Mesenchymal stem cell (in vitro differentiated cells and primary cell): ENCODE data around the gene FKBP1C.
A peak's percentile ranks its signal among the peaks of the same experiment; 100 is the strongest.

Source experiments
- DNase-seq: peaks from one replicate; pipeline ENCODE4 v3.0.0-alpha.2; 2013
- H2AFZ ChIP-seq: one replicate; pipeline ENCODE4 v1.6.1; 2013; ENCODE audit warnings: low read depth, mild to moderate bottlenecking, control low read depth, inconsistent platforms, low read length, moderate library complexity
- H2AK5ac ChIP-seq: 2 replicates; pipeline ENCODE4 v1.6.1; 2013; ENCODE audit warnings: low read length, moderate library complexity, mild to moderate bottlenecking, inconsistent platforms; ENCODE audit not compliant: severe bottlenecking
- H2BK120ac ChIP-seq: one replicate; pipeline ENCODE4 v1.6.1; 2013; ENCODE audit warnings: low read depth, mild to moderate bottlenecking, inconsistent platforms, low read length, moderate library complexity
- H2BK12ac ChIP-seq, 2 experiments: one replicate each; pipeline ENCODE4 v1.6.1; 2013; ENCODE audit warnings: inconsistent platforms in 2 of 2, low read length in 2 of 2, mild to moderate bottlenecking in 2 of 2, moderate library complexity in 2 of 2, control low read depth in 1 of 2
- H2BK15ac ChIP-seq: one replicate; pipeline ENCODE4 v1.6.1; 2013; ENCODE audit warnings: mild to moderate bottlenecking, low read depth, inconsistent platforms; ENCODE audit not compliant: poor library complexity, severe bottlenecking
- H2BK5ac ChIP-seq: 2 replicates; pipeline ENCODE4 v1.6.1; 2013; ENCODE audit warnings: low read depth, mild to moderate bottlenecking, low read length, control low read depth, inconsistent platforms; ENCODE audit not compliant: poor library complexity, severe bottlenecking
- H3K14ac ChIP-seq, 2 experiments: one replicate each; pipeline ENCODE4 v1.6.1; 2013; ENCODE audit warnings: inconsistent platforms in 2 of 2, low read length in 2 of 2, control low read depth in 1 of 2, mild to moderate bottlenecking in 1 of 2, moderate library complexity in 1 of 2
- H3K18ac ChIP-seq, 2 experiments: one replicate each; pipeline ENCODE4 v1.6.1; 2013; ENCODE audit warnings: inconsistent platforms in 2 of 2, low read length in 2 of 2, control low read depth in 1 of 2, low read depth in 1 of 2, mild to moderate bottlenecking in 1 of 2
- H3K23ac ChIP-seq, 2 experiments: one replicate each; pipeline ENCODE4 v1.6.1; 2013; ENCODE audit warnings: inconsistent platforms in 2 of 2, low read length in 2 of 2, mild to moderate bottlenecking in 2 of 2, moderate library complexity in 2 of 2, control low read depth in 1 of 2
- H3K27ac ChIP-seq: 2 replicates; pipeline ENCODE4 v1.5.1; 2013; ENCODE audit warnings: mild to moderate bottlenecking, moderate library complexity, low read length, control low read depth, inconsistent platforms; ENCODE audit not compliant: poor library complexity, severe bottlenecking
- H3K27me3 ChIP-seq, 2 experiments: 2 replicates each; pipeline versions ENCODE4 v1.6.1 to v1.7.0; 2013; ENCODE audit warnings: low read length in 2 of 2, mild to moderate bottlenecking in 2 of 2, moderate library complexity in 2 of 2, control low read depth in 1 of 2, inconsistent platforms in 1 of 2; ENCODE audit not compliant: control insufficient read depth in 1 of 2, insufficient read depth in 1 of 2
- H3K36me3 ChIP-seq, 2 experiments: 2 replicates each; pipeline versions ENCODE4 v1.6.1 to v1.7.0; 2013; ENCODE audit warnings: low read length in 2 of 2, control low read depth in 1 of 2, inconsistent platforms in 1 of 2, low read depth in 1 of 2, mild to moderate bottlenecking in 1 of 2; ENCODE audit not compliant: insufficient read depth in 2 of 2, control insufficient read depth in 1 of 2
- H3K4ac ChIP-seq, 2 experiments: one replicate each; pipeline ENCODE4 v1.6.1; 2013; ENCODE audit warnings: inconsistent platforms in 2 of 2, low read length in 2 of 2, mild to moderate bottlenecking in 2 of 2, moderate library complexity in 2 of 2, control low read depth in 1 of 2, low read depth in 1 of 2
- H3K4me1 ChIP-seq: 2 replicates; pipeline ENCODE4 v1.6.1; 2013; ENCODE audit warnings: low read depth, low read length, control low read depth; ENCODE audit not compliant: control insufficient read depth, insufficient read depth
- H3K4me2 ChIP-seq: 2 replicates; pipeline ENCODE4 v1.6.1; 2013; ENCODE audit warnings: low read length, mild to moderate bottlenecking, inconsistent platforms; ENCODE audit not compliant: poor library complexity, severe bottlenecking
- H3K4me3 ChIP-seq, 2 experiments: 2 replicates each; pipeline versions ENCODE4 v1.5.1 to v1.7.0; 2013; ENCODE audit warnings: low read length in 2 of 2, mild to moderate bottlenecking in 2 of 2, control low read depth in 1 of 2, low read depth in 1 of 2; ENCODE audit not compliant: insufficient read depth in 1 of 2
- H3K79me1 ChIP-seq: replicated peaks from 2 replicates; pipeline ENCODE4 v1.6.1; 2013; ENCODE audit warnings: mild to moderate bottlenecking, control low read depth, low read length, inconsistent platforms; ENCODE audit not compliant: poor library complexity, severe bottlenecking
- H3K9ac ChIP-seq: 2 replicates; pipeline ENCODE4 v1.7.0; 2013; ENCODE audit warnings: mild to moderate bottlenecking, low read length, moderate library complexity
- H3K9me3 ChIP-seq: 2 replicates; pipeline ENCODE4 v1.7.0; 2013; ENCODE audit warnings: mild to moderate bottlenecking, low read length; ENCODE audit not compliant: control insufficient read depth
- H4K8ac ChIP-seq: one replicate; pipeline ENCODE4 v1.6.1; 2013; ENCODE audit warnings: inconsistent platforms, mild to moderate bottlenecking, low read length, moderate library complexity
- H4K91ac ChIP-seq: one replicate; pipeline ENCODE4 v1.6.1; 2013; ENCODE audit warnings: mild to moderate bottlenecking, low read length, inconsistent platforms
- WGBS: methylation state at CpG from one replicate; pipeline ENCODE4 v1.1.7; 2013; ENCODE audit warnings: mixed read lengths; 5-methylcytosine and 5-hydroxymethylcytosine counted together

Gene FKBP1C

DNA sequence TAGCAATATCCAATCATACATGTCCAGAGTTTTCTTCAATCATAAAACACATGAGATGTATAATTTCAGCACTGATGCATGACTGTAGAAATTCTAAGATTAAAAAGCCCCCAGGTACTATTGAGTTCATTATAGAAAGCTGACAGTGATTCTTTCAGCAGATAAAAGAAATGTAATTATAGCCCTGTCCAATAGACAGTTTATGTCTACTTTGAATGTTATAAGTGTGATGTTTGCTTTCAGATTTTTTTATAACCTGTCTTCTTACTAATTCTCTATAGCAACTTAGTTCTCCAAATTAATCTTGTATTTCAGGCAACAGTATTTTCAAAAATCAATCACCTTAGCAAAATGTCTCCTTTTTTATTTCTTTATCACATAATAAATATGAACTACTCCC, 13.5 kb upstream of the FKBP1C start:
- H3K14ac ChIP-seq, result no peak overlapping the region
- no peak overlapping the region for H3K9ac ChIP-seq
- no peak overlapping the region for H3K27ac ChIP-seq
- no peak overlapping the region for H2BK120ac ChIP-seq
- no peak overlapping the region for H2BK5ac ChIP-seq
- no peak overlapping the region for H4K8ac ChIP-seq
- no peak overlapping the region for H2BK15ac ChIP-seq
- H3K36me3 ChIP-seq, result no peaks in the 10 kb centered on the region
- no peaks in the 10 kb centered on the region for H3K4me1 ChIP-seq
- DNase-seq, result no peak
- H2AK5ac ChIP-seq, result no peak overlapping the region
- no peaks in the 10 kb centered on the region for H3K79me1 ChIP-seq
- no peak overlapping the region for H3K18ac ChIP-seq
- no peak overlapping the region for H2AFZ ChIP-seq
- H3K4me3 ChIP-seq, result no peak overlapping the region
- no peak overlapping the region for H3K4ac ChIP-seq
- H4K91ac ChIP-seq, result no peak overlapping the region
- peaks cover 4% of the 10 kb centered on the region for H3K9me3 ChIP-seq
- no peak overlapping the region for H3K4me2 ChIP-seq
- H2BK12ac ChIP-seq, result no peak overlapping the region
- H3K27me3 ChIP-seq, result no peaks in the 10 kb centered on the region
- no peak overlapping the region for H3K23ac ChIP-seq

GRCh38 chr6:63213325-63213724, 2.1 kb downstream of the FKBP1C start:
- Histone ChIP-seq H3K9me3 (peaks cover 14% of the 10 kb centered on the region), H2AFZ (no peak overlapping the region), H3K27ac (no peak overlapping the region), H4K91ac (no peak overlapping the region), H3K36me3 (no peaks in the 10 kb centered on the region), H2AK5ac (no peak overlapping the region), H3K14ac (no peak overlapping the region), H3K4me3 (no peak overlapping the region), H2BK120ac (no peak overlapping the region), H3K4ac (no peak overlapping the region), H3K9ac (no peak overlapping the region), H2BK12ac (no peak overlapping the region), H3K27me3 (no peaks in the 10 kb centered on the region), H3K18ac (no peak overlapping the region), H3K79me1 (no peaks in the 10 kb centered on the region), H4K8ac (no peak overlapping the region), H3K4me2 (no peak overlapping the region), H3K4me1 (no peaks in the 10 kb centered on the region), H2BK15ac (no peak overlapping the region), H2BK5ac (no peak overlapping the region), H3K23ac (no peak overlapping the region)
- DNase-seq, result no peak
- 100% methylated on average over 1 of the region's 2 CpGs for WGBS

GRCh38 chr6:63214816-63215215, 3.5 kb downstream of the FKBP1C start:
- Histone ChIP-seq H4K8ac (no peak overlapping the region), H2AFZ (no peak overlapping the region), H3K4ac (no peak overlapping the region), H3K27me3 (no peaks in the 10 kb centered on the region), H2BK12ac (no peak overlapping the region), H3K4me1 (no peaks in the 10 kb centered on the region), H3K18ac (no peak overlapping the region), H3K27ac (no peak overlapping the region), H3K9me3 (peaks cover 14% of the 10 kb centered on the region), H3K14ac (no peak overlapping the region), H3K23ac (no peak overlapping the region), H3K4me2 (no peak overlapping the region), H4K91ac (no peak overlapping the region), H3K4me3 (no peak overlapping the region), H2BK5ac (no peak overlapping the region), H3K36me3 (no peaks in the 10 kb centered on the region), H2BK15ac (no peak overlapping the region), H2BK120ac (no peak overlapping the region), H3K9ac (no peak overlapping the region), H2AK5ac (no peak overlapping the region), H3K79me1 (no peaks in the 10 kb centered on the region)
- DNase-seq, result peak; percentile 5
- WGBS, result 26% methylated on average over 3 of the region's 3 CpGs

DNA sequence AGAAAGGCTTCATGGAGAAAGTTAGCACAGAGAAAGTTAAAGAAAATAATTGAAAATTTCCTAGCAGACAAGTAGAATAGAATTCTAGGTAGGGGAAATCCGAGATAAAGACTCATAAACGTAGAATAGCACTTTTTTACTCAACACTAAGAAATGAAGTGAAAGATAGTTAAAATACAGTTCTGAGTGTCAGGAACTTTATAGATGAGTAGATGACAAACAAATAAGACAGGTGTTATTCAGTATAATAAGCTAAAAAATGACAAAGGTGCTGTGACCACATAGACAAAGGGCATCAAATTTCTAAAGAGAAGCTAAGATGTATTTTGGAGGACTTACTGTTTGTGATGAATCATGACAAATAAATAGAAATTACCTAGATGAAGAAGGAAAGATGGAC, 12.9 kb downstream of the FKBP1C start:
- Histone ChIP-seq H3K36me3 (no peaks in the 10 kb centered on the region), H2BK5ac (no peak overlapping the region), H3K4me3 (no peak overlapping the region), H3K4me2 (no peak overlapping the region), H2AFZ (no peak overlapping the region), H3K9ac (no peak overlapping the region), H3K27me3 (no peaks in the 10 kb centered on the region), H3K18ac (no peak overlapping the region), H2BK12ac (no peak overlapping the region), H4K8ac (no peak overlapping the region), H3K9me3 (no peaks in the 10 kb centered on the region), H2BK120ac (no peak overlapping the region), H2BK15ac (no peak overlapping the region), H3K4me1 (no peaks in the 10 kb centered on the region), H3K4ac (no peak overlapping the region), H2AK5ac (no peak overlapping the region), H3K23ac (no peak overlapping the region), H3K27ac (no peak overlapping the region), H3K79me1 (no peaks in the 10 kb centered on the region), H4K91ac (no peak overlapping the region), H3K14ac (no peak overlapping the region)
- no CpG with 5 or more reads among the region's 2 CpGs for WGBS
- no peak for DNase-seq
